PC-9 (cell line): ENCODE data around the gene KIF24. TPM values are rescaled to one million over a fixed set of nuclear protein-coding genes. Genes with fewer than 3 reads are reported as not detected.
A peak's percentile ranks its signal among the peaks of the same experiment; 100 is the strongest.

Experiments
- BruUV-seq: library from RNA; stranded (reverse); fragments of 400-500 nt; replicated peaks from 2 replicates; lab custom pipeline; 2021; lab: Mats Ljungman, UMichigan
- CTCF ChIA-PET: fragments of 300-600 bp; sonication (Branson Sonifier 250); formaldehyde crosslinking; loops from one replicate; lab custom pipeline; 2022; ENCODE audit warnings: antibody characterized with exemption; lab: Charles Lee
- POLR2A ChIA-PET: fragments of 300-600 bp; sonication (Branson Sonifier 250); formaldehyde crosslinking; loops from one replicate; lab custom pipeline; 2022; ENCODE audit warnings: antibody characterized with exemption; ENCODE audit not compliant: unreplicated experiment; lab: Charles Lee
- DNase-seq, 2 experiments: peaks; one replicate each; pipeline versions ENCODE4 v3.0.0 to v3.0.0-alpha.2; 2015 to 2022; ENCODE audit warnings: mixed read lengths in 1 of 2
- H2AFZ ChIP-seq: fragments of 200-600 bp; sonication (generic); 2 replicates; pipeline ENCODE4 v1.8.1; 2017; ENCODE audit warnings: antibody characterized with exemption
- H3F3A ChIP-seq: fragments of 200-600 bp; sonication (generic); 2 replicates; pipeline ENCODE4 v1.8.1; 2017; ENCODE audit warnings: antibody characterized with exemption, mild to moderate bottlenecking, low read depth; ENCODE audit not compliant: insufficient read depth
- H3K27ac ChIP-seq: fragments of 200-600 bp; sonication (generic); 2 replicates; pipeline ENCODE4 v1.6.1; 2016; ENCODE audit warnings: mixed run types
- H3K27me3 ChIP-seq: fragments of 200-600 bp; sonication (generic); 2 replicates; pipeline ENCODE4 v1.6.1; 2016; ENCODE audit warnings: low read depth, mixed run types; ENCODE audit not compliant: insufficient read depth
- H3K36me3 ChIP-seq: fragments of 200-600 bp; sonication (generic); 2 replicates; pipeline ENCODE4 v1.6.1; 2016; ENCODE audit warnings: low read depth, mixed run types
- H3K4me1 ChIP-seq: fragments of 200-600 bp; sonication (generic); replicated peaks from 2 replicates; pipeline ENCODE4 v1.6.1; 2016; ENCODE audit warnings: mixed run types; ENCODE audit not compliant: insufficient read depth
- H3K4me2 ChIP-seq: fragments of 200-600 bp; sonication (generic); 2 replicates; pipeline ENCODE4 v1.6.1; 2017; ENCODE audit warnings: mixed run types
- H3K4me3 ChIP-seq: fragments of 200-600 bp; sonication (generic); 2 replicates; pipeline ENCODE4 v1.6.1; 2016; ENCODE audit warnings: mixed run types
- H3K79me2 ChIP-seq: fragments of 200-600 bp; sonication (generic); 2 replicates; pipeline ENCODE4 v1.6.1; 2017; ENCODE audit warnings: low read depth, mixed run types
- H3K9me2 ChIP-seq: fragments of 200-600 bp; sonication (generic); 2 replicates; pipeline ENCODE4 v1.8.1; 2017; ENCODE audit warnings: mild to moderate bottlenecking; ENCODE audit not compliant: insufficient read depth
- H3K9me3 ChIP-seq: fragments of 200-600 bp; sonication (generic); 2 replicates; pipeline ENCODE4 v1.8.1; 2016; ENCODE audit warnings: low read depth; ENCODE audit not compliant: insufficient read depth
- H4K20me1 ChIP-seq: fragments of 200-600 bp; sonication (generic); 2 replicates; pipeline ENCODE4 v1.8.1; 2017; ENCODE audit not compliant: insufficient read depth
- EZH2 ChIP-seq: fragments of 200-600 bp; sonication (generic); IDR thresholded peaks from 2 replicates; pipeline ENCODE4 v1.8.0; 2017; ENCODE audit warnings: antibody characterized with exemption, low read depth
- intact Hi-C: fragments of 100-400 bp; cut with micrococcal nuclease; formaldehyde crosslinking; loops from one replicate; pipeline ENCODE4 v1.10.0; 2022; ENCODE audit not compliant: unreplicated experiment
- total RNA-seq: library from RNA; stranded (reverse); gene quantifications from 2 replicates; pipeline ENCODE4 v1.2.3, GENCODE V29; 2021
- TF ChIP-seq, protein P1 (sequence below): fragments of 200-600 bp; sonication (generic); conservative IDR thresholded peaks from 2 replicates; pipeline ENCODE4 v1.6.1; 2017; ENCODE audit warnings: mixed run types, antibody characterized with exemption, mild to moderate bottlenecking, moderate library complexity

The KIF24 gene
- total RNA-seq, 1 experiment from 2014 or later, result 6.9 TPM

DNA sequence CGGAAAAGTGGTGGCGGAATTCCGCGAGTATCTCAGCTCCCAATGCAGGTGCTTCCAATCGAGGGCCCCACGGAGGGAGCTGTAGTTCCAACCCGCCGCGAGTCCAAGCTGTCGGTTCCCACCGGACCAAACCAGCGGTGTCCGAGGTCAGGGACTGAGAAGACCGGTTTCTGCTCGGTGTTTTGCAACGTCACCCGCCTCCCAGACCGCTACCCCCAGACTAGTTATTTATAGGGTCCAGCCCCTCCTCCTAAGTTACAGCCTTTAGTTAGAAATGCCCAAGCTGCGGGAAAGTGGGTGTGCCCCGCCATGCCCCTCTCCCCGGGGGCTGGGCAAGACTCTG, 48.3 kb upstream of the KIF24 start:
- CTCF ChIA-PET, result interaction anchor here (0.8 kb wide), 1 partner anchor 53 kb away, joined by 5 read pairs; no protein-coding TSS in a partner anchor
- H3K9me2 ChIP-seq, result no peaks in the 10 kb centered on the region
- H3K4me3 ChIP-seq, result peak overlapping the region; percentile 62
- BruUV-seq, result no TSS peak
- H3K4me2 ChIP-seq, result peak overlapping the region; percentile 94
- H3F3A ChIP-seq, result no peaks in the 10 kb centered on the region
- peaks cover 7% of the 10 kb centered on the region; the same call in 1 of the 2 replicates for H3K4me1 ChIP-seq
- peak overlapping the region; percentile 89 for H2AFZ ChIP-seq
- POLR2A ChIA-PET, result no interaction called here
- intact Hi-C loops, result loop anchor here (5.0 to 10.0 kb wide), 3 partner anchors 125 to 453 kb away; no protein-coding TSS in a partner anchor
- H4K20me1 ChIP-seq, result no peaks in the 10 kb centered on the region
- TF ChIP-seq, protein P1, sequence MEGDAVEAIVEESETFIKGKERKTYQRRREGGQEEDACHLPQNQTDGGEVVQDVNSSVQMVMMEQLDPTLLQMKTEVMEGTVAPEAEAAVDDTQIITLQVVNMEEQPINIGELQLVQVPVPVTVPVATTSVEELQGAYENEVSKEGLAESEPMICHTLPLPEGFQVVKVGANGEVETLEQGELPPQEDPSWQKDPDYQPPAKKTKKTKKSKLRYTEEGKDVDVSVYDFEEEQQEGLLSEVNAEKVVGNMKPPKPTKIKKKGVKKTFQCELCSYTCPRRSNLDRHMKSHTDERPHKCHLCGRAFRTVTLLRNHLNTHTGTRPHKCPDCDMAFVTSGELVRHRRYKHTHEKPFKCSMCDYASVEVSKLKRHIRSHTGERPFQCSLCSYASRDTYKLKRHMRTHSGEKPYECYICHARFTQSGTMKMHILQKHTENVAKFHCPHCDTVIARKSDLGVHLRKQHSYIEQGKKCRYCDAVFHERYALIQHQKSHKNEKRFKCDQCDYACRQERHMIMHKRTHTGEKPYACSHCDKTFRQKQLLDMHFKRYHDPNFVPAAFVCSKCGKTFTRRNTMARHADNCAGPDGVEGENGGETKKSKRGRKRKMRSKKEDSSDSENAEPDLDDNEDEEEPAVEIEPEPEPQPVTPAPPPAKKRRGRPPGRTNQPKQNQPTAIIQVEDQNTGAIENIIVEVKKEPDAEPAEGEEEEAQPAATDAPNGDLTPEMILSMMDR, result no peak
- no peak for TF ChIP-seq EZH2
- no peak overlapping the region for H3K27ac ChIP-seq
- no peaks in the 10 kb centered on the region for H3K36me3 ChIP-seq
- H3K79me2 ChIP-seq, result no peaks in the 10 kb centered on the region
- DNase-seq, result no peak
- no peaks in the 10 kb centered on the region for H3K27me3 ChIP-seq
- H3K9me3 ChIP-seq, result no peaks in the 10 kb centered on the region

DNA sequence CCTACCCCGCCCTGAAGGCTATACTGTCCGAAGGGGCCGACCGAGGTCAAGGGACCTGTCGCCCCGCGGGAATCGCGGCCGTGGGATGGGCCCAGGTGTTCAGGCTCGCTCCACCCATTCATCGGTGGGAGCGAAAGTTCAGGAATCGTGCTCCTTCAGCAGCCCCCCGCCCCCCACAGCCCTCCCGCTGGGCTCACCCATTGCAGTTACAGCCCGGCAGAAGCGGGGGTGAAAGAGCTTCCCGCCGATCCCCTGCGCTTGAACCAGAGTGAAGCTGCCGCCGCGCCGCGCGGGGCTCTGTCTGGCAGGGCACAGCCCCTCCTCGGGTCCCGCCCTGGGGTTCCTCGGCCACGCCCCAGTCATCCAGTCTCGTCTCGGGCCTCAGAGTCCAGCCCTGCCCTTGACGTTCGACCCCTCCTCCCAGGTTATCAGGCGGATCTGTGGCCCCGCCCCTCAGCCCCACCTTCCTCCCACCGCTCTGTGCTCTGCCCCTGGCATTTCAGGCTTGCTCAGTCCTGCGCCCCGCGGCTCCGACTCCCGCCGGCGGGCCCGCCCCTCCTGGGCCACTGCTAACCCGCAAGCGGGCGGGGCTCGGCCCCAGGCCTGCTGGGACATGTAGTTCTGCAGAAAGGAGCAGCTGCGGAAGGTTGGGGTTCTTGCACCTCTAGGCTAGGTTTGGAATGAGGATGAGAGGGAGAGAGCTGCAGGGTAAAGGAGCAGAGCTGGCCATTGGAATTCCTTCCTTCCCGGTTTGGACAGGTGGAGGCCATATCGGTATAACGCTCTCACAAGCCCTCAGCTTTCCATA, 47.7 kb upstream of the KIF24 start, which contains the start of gene MYORG:
TSS of gene MYORG (minus strand) at position 303 of the 808 bp plus-strand sequence. CDS start 3,955 bp downstream, outside the sequence.
- CTCF ChIA-PET, result interaction anchor here (0.8 kb wide), 1 partner anchor 54 kb away, joined by 5 read pairs; no protein-coding TSS in a partner anchor
- Histone ChIP-seq H4K20me1 (no peaks in the 10 kb centered on the region), H3K27ac (no peak within 1 kb of the TSS)

DNA sequence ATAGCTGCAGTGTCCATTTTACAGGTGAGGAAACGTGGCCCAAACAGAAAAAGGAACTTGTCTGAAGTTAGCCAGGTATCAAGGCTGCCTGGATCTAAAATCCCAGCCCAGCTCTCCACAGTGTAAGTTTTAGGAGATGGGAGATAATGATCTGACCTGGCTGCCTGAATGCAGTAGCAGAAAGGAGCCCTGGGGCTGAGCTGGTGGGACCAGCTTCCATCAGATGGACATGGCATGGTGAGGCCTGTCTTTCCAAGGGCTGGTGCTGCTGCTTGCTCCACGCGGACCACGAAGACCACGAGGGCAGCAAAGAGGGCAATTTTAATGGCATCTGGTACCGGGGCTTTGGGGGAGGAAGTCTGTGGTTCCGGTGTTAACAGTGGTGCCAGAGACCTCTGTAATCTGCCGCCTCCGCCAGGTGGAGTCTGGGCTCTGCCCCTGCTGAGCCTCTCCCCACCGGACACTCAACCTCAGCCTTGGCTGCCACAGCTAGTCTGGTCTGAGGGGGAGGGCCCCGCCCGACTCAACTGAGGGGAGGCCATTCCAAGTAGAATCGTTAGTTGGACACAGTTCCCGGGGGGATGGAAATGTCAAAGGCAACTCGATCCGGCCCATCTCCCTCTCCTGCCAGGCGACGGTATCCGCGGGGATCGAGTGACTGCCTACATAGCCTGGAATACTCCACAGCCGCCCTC, 47.0 kb upstream of the KIF24 start:
- Histone ChIP-seq H3K9me3 (no peaks in the 10 kb centered on the region), H3K4me3 (peak overlapping the region; percentile 62), H4K20me1 (no peaks in the 10 kb centered on the region), H3K36me3 (no peaks in the 10 kb centered on the region), H3F3A (no peaks in the 10 kb centered on the region), H2AFZ (peak overlapping the region; percentile 89), H3K9me2 (no peaks in the 10 kb centered on the region), H3K4me2 (peak overlapping the region; percentile 94), H3K4me1 (peaks cover 7% of the 10 kb centered on the region; the same call in 1 of the 2 replicates), H3K79me2 (no peaks in the 10 kb centered on the region), H3K27ac (no peak overlapping the region), H3K27me3 (no peaks in the 10 kb centered on the region)
- CTCF ChIA-PET, result interaction anchor here (0.6 to 1.3 kb wide), 2 partner anchors 17 to 215 kb away, joined by 3 to 5 read pairs; no protein-coding TSS in a partner anchor
- BruUV-seq, result TSS peak; percentile 54
- intact Hi-C loops, result loop anchor here (5.0 to 10.0 kb wide), 3 partner anchors 124 to 451 kb away; no protein-coding TSS in a partner anchor
- DNase-seq, result peak; percentile 40 to 45
- POLR2A ChIA-PET, result no interaction called here
- TF ChIP-seq EZH2, result no peak
- TF ChIP-seq, protein P1, result 0 out of 2 replicates have a peak, but pooled peaks have one; percentile 25

More for the DNA sequence above, 47.7 kb upstream of the KIF24 start, which contains the start of gene MYORG:
- Histone ChIP-seq H3K27me3 (no peaks in the 10 kb centered on the region), H3K4me2 (peak within 1 kb of the TSS; percentile 94), H3K9me3 (no peaks in the 10 kb centered on the region), H2AFZ (peak within 1 kb of the TSS; percentile 89), H3K4me3 (peak within 1 kb of the TSS; percentile 62), H3K9me2 (no peaks in the 10 kb centered on the region), H3K4me1 (peaks cover 7% of the 10 kb centered on the region; the same call in 1 of the 2 replicates), H3F3A (no peaks in the 10 kb centered on the region), H3K36me3 (no peaks in the 10 kb centered on the region), H3K79me2 (no peaks in the 10 kb centered on the region)
- intact Hi-C loops, result loop anchor here (5.0 to 10.0 kb wide), 3 partner anchors 124 to 452 kb away; no protein-coding TSS in a partner anchor
- no TSS peak for BruUV-seq
- TF ChIP-seq EZH2, result no peak
- DNase-seq, result peak; percentile 87 to 96
- POLR2A ChIA-PET, result no interaction called here
